Mammary epithelial cell (primary cell): ENCODE measurements around the gene SDF2L1.

ENCODE experiments used
- CTCF ChIP-seq, 2 donors: IDR thresholded peaks in 1 of 2; conservative IDR thresholded peaks in 1 of 2; 2 replicates each; pipeline ENCODE4 v1.5.1; 2011 to 2012; ENCODE audit warnings: inconsistent platforms in 2 of 2, low read length in 2 of 2, mild to moderate bottlenecking in 2 of 2, control low read depth in 1 of 2, low read depth in 1 of 2; ENCODE audit not compliant: insufficient read depth in 1 of 2; ENCODE audit errors: extremely low read depth in 1 of 2
- EZH2 ChIP-seq: IDR thresholded peaks from 2 replicates; pipeline ENCODE4 v1.6.1; 2012; ENCODE audit warnings: low read length, inconsistent platforms, borderline replicate concordance

GRCh38 chr22:21646608-21647590 lies 4.8 kb downstream of the SDF2L1 start:
- TF ChIP-seq EZH2: no peak
- peak; percentile 88 to 89 for TF ChIP-seq CTCF (conservative IDR thresholded peaks at IDR 0.05 in 1 of 2, IDR thresholded peaks at IDR 0.05 in 1 of 2; ENCODE audit: extremely low read depth in 1 of 2, insufficient read depth in 1 of 2, low read depth in 1 of 2, low read length in 2 of 2)
